ENCODE data around the gene TRMT10A. TPM values are rescaled to one million over a fixed set of nuclear protein-coding genes. Genes with fewer than 3 reads are reported as not detected.

The TRMT10A gene
- total RNA-seq, 1 donor: 14.5 TPM

DNA sequence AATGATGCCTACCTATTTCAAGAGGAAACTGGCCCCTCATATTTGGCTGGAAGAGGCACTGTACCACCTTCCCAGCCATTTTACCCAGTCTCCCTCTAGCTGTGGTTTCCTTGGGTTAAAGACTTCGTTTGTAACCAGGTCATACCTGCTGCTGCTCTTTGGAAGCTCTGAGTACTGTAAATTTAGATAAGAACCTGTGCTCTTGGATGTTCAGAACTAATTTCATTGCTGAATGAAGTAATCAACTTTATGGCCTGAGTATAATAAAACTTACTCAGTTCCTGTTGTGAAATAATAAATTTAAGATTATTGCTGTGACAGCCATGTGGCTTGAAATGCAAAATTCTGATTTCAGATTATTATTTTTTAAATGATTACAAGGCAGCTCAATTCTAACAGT is 23.0 kb upstream of the TRMT10A start:
- H3K79me2 ChIP-seq (ENCODE audit: insufficient read depth, low read length): no peaks in the 10 kb centered on the region
- H3K9me3 ChIP-seq (ENCODE audit: low read depth, low read length): no peaks in the 10 kb centered on the region
- no peak overlapping the region for H3K4me2 ChIP-seq (ENCODE audit: insufficient read depth, low read length)
- no peaks in the 10 kb centered on the region for H3K36me3 ChIP-seq (ENCODE audit: insufficient read depth, low read length)
- no peak for DNase-seq (ENCODE audit: insufficient read length, low spot score, missing footprints)
- no peaks in the 10 kb centered on the region for H3K27me3 ChIP-seq (ENCODE audit: insufficient read depth, low read length)
- no peaks in the 10 kb centered on the region for H3K4me1 ChIP-seq (ENCODE audit: insufficient read depth, low read length)
- TF ChIP-seq CTCF (IDR thresholded peaks at IDR 0.05; ENCODE audit: extremely low read depth, low read depth, low read length): no peak
- no peak overlapping the region for H3K4me3 ChIP-seq (ENCODE audit: insufficient read depth, low read length)
- H3K27ac ChIP-seq (ENCODE audit: low read depth, low read length): no peak overlapping the region
- no peak overlapping the region for H2AFZ ChIP-seq (ENCODE audit: low read length)
- no peaks in the 10 kb centered on the region for H4K20me1 ChIP-seq (ENCODE audit: insufficient read depth, low read length)

GRCh38 chr4:99586322-99586721 is 22.5 kb upstream of the TRMT10A start:
- TF ChIP-seq CTCF (IDR thresholded peaks at IDR 0.05; ENCODE audit: extremely low read depth, low read depth, low read length): no peak
- no peaks in the 10 kb centered on the region for H3K27me3 ChIP-seq (ENCODE audit: insufficient read depth, low read length)
- no peak overlapping the region for H3K27ac ChIP-seq (ENCODE audit: low read depth, low read length)
- H3K4me2 ChIP-seq (ENCODE audit: insufficient read depth, low read length): no peak overlapping the region
- H3K79me2 ChIP-seq (ENCODE audit: insufficient read depth, low read length): no peaks in the 10 kb centered on the region
- no peaks in the 10 kb centered on the region for H3K9me3 ChIP-seq (ENCODE audit: low read depth, low read length)
- no peaks in the 10 kb centered on the region for H3K36me3 ChIP-seq (ENCODE audit: insufficient read depth, low read length)
- H3K4me1 ChIP-seq (ENCODE audit: insufficient read depth, low read length): no peaks in the 10 kb centered on the region
- H3K4me3 ChIP-seq (ENCODE audit: insufficient read depth, low read length): no peak overlapping the region
- H2AFZ ChIP-seq (ENCODE audit: low read length): no peak overlapping the region
- no peak for DNase-seq (ENCODE audit: insufficient read length, low spot score, missing footprints)
- H4K20me1 ChIP-seq (ENCODE audit: insufficient read depth, low read length): no peaks in the 10 kb centered on the region

GRCh38 chr4:99585516-99585915 is 21.7 kb upstream of the TRMT10A start:
- Histone ChIP-seq H3K36me3 (ENCODE audit: insufficient read depth, low read length) (no peaks in the 10 kb centered on the region), H3K27ac (ENCODE audit: low read depth, low read length) (no peak overlapping the region), H3K4me3 (ENCODE audit: insufficient read depth, low read length) (no peak overlapping the region), H3K4me2 (ENCODE audit: insufficient read depth, low read length) (no peak overlapping the region), H3K4me1 (ENCODE audit: insufficient read depth, low read length) (no peaks in the 10 kb centered on the region), H2AFZ (ENCODE audit: low read length) (no peak overlapping the region), H3K9me3 (ENCODE audit: low read depth, low read length) (no peaks in the 10 kb centered on the region), H4K20me1 (ENCODE audit: insufficient read depth, low read length) (no peaks in the 10 kb centered on the region), H3K79me2 (ENCODE audit: insufficient read depth, low read length) (no peaks in the 10 kb centered on the region), H3K27me3 (ENCODE audit: insufficient read depth, low read length) (no peaks in the 10 kb centered on the region)
- DNase-seq (ENCODE audit: insufficient read length, low spot score, missing footprints): no peak
- TF ChIP-seq CTCF (IDR thresholded peaks at IDR 0.05; ENCODE audit: extremely low read depth, low read depth, low read length): no peak

- no peak overlapping the region for H2AFZ ChIP-seq (ENCODE audit: low read length)
- H3K36me3 ChIP-seq (ENCODE audit: insufficient read depth, low read length): no peaks in the 10 kb centered on the region
- H4K20me1 ChIP-seq (ENCODE audit: insufficient read depth, low read length): no peaks in the 10 kb centered on the region
- H3K9me3 ChIP-seq (ENCODE audit: low read depth, low read length): no peaks in the 10 kb centered on the region
- H3K4me3 ChIP-seq (ENCODE audit: insufficient read depth, low read length): no peak overlapping the region
- DNase-seq (ENCODE audit: insufficient read length, low spot score, missing footprints): no peak
- no peak for TF ChIP-seq CTCF (IDR thresholded peaks at IDR 0.05; ENCODE audit: extremely low read depth, low read depth, low read length)
- H3K79me2 ChIP-seq (ENCODE audit: insufficient read depth, low read length): no peaks in the 10 kb centered on the region
- no peak overlapping the region for H3K4me2 ChIP-seq (ENCODE audit: insufficient read depth, low read length)
- no peaks in the 10 kb centered on the region for H3K4me1 ChIP-seq (ENCODE audit: insufficient read depth, low read length)
- no peak overlapping the region for H3K27ac ChIP-seq (ENCODE audit: low read depth, low read length)
- H3K27me3 ChIP-seq (ENCODE audit: insufficient read depth, low read length): no peaks in the 10 kb centered on the region
Measured at GRCh38 chr4:99578714-99579113, 14.9 kb upstream of the TRMT10A start.
